CD4-positive, alpha-beta T cell treated with Interleukin-17A for 1 hour (primary cell): ENCODE data around the gene RBM25.
"Not testable (repeated sequence)": the region's sequence is repeated elsewhere in the genome, so short reads cannot be mapped to it uniquely, and the experiment has no call there.

Experiments
- DNase-seq: peaks from one replicate; pipeline ENCODE4 v3.0.0-alpha.2; 2020

The RBM25 gene

DNA sequence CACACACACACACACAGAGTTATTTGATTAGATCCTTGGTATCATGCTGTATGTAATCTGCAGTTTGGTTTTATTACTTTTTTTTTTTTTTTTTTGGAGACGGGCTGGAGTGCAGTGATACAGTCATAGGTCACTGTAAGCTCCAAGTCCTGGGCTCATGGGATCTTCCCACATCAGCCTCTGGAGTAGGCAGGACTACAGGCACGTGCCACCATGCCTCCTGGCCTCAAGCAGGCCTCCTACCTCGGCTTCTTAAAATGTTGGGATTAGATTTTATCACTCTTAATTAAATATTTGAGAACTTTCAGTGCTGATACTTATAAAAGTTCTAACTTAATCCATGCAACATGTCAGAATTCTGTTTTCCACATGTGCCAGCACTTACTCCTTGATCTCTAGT lies 46.7 kb downstream of the RBM25 start:
- DNase-seq, result no peak

DNA sequence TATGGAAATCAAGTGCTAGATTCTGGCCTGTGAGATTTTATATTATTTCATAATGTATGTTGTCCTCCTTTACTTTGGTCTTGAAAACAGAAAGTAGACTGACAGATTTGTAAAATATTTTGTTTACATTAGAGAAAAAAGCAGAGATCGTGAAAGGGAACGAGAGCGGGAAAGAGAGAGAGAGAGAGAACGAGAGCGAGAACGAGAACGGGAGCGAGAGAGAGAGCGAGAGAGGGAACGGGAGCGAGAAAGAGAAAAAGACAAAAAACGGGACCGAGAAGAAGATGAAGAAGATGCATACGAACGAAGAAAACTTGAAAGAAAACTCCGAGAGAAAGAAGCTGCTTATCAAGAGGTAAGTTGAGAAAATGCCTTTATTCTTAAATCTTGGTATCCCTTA lies 47.4 kb downstream of the RBM25 start:
- DNase-seq, result no peak

DNA sequence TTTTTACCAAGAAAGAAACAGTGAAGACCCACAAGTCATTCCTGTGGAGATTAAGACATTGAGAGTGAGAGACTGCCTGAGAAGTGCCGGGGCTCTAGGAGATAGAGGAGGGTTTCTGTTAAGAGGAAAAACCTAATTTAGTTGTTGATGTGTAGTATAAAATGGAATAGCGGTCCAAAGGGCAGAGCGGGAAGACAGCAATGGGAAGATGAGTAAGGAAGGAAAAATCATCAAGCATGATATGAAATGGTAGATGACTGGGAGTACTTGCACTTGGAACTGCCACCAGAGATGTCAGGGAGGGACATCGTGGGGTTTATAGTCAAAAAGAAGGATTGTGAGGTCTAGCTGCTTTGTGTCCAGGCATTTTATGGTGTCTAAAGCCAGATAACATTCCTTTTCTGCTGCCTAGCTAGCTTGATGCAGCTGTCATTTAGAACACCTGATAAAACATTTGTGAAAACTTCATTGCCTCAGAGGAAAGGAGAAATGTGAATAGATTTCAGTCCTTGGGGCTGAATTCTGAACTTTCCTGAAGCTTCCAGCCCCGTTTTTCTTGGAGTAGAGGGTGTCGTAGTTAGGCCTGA lies 57.8 kb downstream of the RBM25 start:
- DNase-seq, result no peak

DNA sequence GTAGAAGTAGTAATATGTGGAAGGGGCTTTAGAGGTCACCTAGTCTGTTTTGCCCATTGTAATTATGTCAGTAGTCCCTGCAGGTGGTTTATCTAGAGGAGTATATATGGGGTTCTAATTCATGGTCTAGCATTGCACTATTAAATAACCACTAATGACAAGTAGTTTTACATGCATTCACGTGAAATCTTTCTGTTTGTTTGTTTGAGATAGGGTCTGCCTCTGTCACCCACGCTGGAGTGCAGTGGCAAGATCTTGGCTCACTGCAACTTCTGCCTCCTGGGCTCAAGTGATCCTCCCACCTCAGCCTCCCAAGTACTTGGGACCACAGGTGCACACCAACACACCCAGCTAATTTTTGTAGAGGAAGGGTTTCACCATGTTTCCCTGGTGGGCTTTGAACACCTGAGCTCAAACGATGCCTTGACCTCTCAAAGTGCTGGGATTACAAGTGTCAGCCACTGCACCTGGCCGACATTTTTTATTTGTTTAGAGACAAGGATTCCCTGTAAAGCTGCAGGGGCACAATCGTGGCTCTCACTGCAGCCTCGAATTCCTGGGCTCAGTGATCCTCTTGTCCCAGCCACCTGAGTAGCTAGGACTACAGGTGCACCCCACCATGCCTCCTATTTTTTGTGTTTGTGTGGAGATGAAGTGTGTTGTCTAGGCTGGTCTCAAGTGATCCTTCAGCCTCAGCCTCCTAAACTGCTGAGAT lies 66.0 kb downstream of the RBM25 start:
- no peak for DNase-seq

DNA sequence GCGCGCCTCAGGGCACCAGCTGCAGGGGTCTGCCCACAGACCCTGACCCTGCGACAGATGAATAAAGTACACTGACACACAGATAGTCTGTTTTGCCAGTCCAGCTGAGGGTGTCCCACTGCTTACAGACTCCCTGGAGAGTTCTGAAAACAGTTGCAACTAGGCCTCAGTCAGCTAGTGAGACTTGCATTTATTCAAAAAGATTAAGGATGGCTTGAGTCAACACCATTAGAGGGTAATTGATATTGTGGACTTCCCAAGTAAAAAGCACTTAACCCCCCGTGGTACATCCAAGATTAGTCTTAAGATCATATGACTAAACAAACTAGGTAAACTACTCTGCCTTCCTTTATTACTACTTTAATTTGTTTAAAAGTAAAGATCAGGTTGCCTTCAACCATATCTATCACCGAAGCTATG lies 66.8 kb downstream of the RBM25 start:
- DNase-seq, result no peak

DNA sequence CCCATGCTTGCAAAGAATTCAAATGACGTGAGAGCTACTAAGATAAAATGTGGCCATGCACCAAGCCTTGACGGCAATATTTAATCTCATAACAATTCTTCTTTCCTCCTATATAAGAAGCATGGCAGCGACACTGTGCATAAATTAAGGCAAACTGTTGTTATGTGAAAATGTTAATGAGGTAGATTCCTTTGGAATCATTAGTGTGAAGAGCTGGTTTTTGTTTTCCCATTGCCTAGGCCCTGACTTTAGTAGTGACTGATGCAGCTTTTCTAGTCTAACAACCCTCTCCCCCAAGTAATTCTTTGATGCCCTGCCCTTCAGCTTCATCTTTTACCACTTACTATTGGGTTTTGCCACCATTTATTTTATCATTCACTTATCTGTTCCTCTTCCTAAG lies 67.4 kb downstream of the RBM25 start:
- no peak for DNase-seq

DNA sequence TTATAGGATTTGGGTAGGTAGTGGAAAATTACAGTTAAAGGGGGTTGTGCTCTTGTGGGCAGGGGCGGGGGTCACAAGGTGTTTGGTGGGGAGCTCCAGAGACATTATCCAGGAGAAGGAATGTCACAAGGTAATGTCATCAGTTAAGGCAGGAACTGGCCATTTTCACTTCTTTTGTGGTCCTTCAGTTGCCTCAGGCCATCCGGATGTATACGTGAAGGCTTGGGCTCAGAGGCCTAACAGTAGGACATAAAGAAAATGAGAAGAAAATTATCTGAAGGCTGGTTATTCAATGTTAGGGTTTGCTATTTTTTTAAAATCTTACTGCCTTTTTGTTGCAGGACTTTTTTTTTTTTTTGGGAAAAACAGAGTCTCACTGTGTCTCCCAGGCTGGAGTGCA lies 75.5 kb downstream of the RBM25 start:
- no peak for DNase-seq

DNA sequence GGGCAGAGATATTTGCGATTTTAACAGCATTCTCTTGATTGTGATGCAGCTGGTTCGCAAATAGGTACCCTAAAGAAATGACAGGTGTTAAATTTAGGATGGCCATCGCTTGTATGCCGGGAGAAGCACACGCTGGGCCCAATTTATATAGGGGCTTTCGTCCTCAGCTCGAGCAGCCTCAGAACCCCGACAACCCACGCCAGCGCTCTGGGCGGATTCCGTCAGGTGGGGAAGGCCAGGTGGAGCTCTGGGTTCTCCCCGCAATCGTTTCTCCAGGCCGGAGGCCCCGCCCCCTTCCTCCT lies 77.7 kb downstream of the RBM25 start:
- DNase-seq, result no peak

DNA sequence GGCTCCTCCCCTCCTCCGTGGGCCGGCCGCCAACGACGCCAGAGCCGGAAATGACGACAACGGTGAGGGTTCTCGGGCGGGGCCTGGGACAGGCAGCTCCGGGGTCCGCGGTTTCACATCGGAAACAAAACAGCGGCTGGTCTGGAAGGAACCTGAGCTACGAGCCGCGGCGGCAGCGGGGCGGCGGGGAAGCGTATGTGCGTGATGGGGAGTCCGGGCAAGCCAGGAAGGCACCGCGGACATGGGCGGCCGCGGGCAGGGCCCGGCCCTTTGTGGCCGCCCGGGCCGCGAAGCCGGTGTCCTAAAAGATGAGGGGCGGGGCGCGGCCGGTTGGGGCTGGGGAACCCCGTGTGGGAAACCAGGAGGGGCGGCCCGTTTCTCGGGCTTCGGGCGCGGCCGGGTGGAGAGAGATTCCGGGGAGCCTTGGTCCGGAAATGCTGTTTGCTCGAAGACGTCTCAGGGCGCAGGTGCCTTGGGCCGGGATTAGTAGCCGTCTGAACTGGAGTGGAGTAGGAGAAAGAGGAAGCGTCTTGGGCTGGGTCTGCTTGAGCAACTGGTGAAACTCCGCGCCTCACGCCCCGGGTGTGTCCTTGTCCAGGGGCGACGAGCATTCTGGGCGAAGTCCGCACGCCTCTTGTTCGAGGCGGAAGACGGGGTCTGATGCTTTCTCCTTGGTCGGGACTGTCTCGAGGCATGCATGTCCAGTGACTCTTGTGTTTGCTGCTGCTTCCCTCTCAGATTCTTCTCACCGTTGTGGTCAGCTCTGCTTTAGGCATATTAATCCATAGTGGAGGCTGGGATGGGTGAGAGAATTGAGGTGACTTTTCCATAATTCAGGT lies 78.3 kb downstream of the RBM25 start, which contains the start of gene PSEN1:
Gene PSEN1, plus strand, starts transcription at position 121 of the 839 bp plus-strand sequence. CDS start 11,513 bp downstream, outside the sequence.
- peak; percentile 99 for DNase-seq

DNA sequence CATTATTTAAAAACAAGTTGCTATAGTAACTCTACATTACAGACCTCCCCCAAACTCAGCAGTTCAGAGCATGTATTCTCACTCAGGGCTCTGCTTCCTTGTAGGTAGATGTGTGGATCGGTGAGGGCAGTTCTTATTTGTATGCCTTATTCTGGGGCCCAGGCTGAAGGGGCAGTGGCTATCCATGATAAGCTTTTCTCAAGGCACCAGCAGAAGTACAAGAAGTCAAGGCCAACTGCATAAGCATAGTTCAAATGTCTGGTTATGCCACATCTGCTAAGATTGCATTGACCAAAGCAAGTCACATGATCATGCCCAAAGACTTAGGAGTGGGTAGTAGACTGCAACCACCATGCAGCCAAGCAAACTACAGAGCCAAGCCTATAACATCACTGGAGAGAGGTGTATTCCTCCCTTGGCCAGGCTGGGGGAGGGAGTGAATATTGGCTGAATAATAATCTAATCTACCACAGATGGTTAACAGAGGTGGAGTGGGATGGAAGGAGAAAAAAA lies 82.5 kb downstream of the RBM25 start:
- DNase-seq, result no peak

DNA sequence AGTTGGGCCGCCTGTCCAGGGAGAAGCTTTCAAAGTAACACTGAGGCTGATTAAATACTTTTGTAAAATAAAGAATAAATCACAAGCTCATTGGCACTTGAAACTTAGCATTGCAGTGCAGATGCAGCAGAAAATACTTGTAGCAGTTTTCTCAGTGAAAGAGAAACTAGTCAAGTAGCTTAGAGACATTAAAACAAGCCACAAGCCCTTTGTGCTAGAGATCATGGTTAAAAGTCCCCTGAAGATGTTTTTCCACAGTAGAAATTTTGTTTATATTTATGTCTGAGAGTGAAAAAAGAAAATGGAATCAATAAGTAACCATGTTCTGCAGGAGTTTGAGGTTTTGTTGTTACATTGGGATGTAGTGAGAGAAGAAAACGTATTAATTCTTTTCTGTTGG lies 83.9 kb downstream of the RBM25 start:
- peak; percentile 12 for DNase-seq

DNA sequence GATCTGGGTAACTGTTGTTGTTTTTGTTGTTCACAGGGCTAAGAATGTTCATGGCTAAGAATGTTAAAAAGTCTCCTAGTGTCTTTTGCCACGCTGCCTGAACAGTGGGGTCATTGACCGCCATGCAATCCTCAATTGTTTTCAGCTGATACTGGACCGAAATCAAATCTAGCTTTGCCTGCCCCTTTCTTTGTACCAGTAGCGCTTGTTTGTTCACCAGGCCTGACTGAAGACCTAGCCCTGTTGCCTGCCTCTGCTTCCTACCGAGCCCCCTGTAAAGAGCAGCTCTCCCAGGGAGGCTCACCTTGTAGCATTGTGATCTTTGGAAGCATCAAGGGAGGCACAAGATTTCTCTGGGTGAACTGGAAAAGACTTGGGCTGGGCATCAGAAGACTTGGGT lies 84.7 kb downstream of the RBM25 start:
- no peak for DNase-seq

DNA sequence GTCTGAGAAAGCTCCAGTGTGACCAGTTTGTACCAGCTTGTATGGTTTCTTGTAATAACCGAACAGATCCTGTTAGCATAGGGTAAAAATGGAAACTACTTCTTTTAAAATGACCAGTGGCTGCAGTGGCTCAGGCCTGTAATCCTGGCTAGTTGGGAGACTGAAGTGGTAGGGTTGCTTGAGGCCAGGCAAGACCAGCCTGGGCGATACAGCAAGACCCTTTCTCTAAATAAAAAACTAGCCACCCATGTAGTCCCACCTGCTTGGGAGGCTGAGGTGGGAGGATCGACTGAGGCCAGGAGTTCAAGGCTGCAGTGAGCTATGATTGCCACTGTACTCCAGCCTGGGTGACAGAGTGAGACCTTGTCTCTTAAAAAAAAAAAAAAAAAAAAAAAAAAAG lies 85.3 kb downstream of the RBM25 start:
- no peak for DNase-seq

DNA sequence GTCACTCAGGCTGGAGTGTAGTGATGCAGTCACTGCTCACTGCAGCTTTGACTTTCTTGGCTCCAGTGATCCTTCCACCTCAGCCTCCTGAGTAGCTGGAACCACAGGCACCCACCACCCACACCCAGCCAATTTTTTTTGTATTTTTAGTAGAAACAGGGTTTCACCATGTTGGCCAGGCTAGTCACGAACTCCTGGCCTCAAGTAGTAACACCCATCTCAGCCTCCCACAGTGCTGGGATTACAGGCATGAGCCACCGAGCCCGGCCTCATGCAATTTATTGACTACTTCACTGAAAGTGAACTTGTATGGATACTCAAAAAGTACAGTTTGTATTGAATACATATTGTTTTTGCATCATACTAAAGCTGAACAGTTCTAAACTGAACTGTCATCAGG lies 87.0 kb downstream of the RBM25 start:
- DNase-seq, result no peak

DNA sequence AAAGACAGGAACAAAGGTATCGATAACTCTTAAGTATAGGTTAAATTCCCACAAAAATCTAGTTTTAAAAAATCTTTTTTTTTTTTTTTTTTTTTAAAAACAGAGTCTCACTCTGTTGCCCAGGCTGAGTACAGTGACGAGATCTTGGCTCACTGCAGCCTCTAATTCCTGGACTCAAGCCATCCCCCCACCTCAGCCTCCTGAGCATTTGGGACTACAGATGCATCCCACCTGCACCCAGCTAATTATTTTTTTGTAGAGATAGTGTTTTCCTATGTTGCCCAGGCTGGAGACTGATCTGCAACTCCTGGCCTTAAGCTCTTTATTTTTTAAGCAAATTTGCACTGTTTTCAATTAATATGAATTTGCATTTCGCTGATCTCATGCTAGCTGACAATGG lies 87.8 kb downstream of the RBM25 start:
- DNase-seq, result no peak

DNA sequence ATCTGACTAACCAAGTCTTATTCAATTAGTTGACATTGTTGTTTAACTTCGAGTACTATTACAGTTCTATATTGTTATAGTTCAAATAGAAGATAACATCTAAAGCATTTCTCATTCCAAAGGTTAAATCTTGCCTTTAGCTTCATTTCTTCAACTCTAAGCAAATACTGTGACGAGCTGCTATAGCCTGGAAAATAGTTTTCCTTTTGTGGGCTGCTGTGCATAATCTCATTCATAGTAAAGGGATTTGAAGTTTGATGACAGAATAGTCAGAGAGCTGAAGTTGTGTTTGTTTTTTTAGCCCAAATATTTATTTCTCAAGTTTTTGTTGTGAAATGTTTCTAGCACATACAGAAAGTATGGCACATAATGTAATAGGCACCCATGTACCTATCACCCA lies 91.4 kb downstream of the RBM25 start:
- no peak for DNase-seq

DNA sequence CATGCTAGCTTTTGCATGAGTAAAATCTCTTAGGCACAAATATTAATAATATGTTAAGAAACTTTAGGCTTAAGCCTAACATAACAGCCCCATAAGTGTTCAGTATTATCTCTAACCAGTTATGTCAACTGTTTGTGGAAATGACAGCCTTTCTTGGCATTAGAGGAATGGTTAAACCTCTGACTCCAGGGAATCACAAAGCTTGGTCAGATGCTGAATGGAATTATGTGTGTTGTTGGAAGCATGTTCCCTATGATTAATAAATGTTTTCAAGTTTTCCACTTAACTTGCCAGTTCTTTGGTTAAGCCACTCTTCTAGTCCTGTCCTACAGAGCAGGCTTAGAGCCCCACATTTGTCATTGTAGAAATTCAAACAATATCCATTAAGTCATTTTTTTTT lies 94.9 kb downstream of the RBM25 start:
- no peak for DNase-seq

DNA sequence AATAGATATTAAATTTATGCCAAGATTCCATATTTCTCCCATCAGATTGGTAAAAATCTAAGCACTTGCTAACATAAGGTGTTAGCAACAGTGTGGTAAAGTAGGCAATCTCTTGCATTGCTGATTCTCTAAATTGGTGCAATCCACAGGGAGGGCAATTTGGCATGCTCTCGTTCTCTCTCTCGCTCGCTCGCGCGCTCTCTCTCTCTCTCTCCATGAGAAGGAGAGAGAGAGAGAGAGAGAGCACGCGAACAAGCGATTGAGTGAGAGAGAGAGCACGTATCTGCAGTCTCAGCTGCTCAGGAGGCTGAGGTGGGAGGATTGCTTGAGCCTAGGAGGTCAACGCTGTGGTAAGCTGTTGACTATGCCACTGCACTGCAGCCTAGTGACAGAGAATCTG lies 103.9 kb downstream of the RBM25 start:
- DNase-seq, result no peak

DNA sequence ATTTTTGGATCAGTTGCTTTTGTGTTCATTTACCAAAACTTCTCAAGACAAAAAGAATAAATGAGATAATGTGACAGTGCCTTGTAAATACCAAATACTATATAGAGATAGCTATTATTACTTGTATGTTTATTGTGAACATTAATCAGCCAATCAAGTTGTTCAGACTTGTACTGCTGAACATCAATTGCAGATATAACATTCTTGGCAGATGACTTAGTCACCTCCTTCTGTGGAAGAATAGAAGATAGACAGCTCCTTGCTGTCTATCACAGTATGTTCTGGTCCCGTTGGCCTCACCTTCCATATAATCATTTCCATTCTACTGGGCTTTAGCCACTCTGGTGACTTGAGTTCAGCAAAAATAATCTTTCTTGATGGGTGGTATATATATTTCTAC lies 108.1 kb downstream of the RBM25 start:
- no peak for DNase-seq

DNA sequence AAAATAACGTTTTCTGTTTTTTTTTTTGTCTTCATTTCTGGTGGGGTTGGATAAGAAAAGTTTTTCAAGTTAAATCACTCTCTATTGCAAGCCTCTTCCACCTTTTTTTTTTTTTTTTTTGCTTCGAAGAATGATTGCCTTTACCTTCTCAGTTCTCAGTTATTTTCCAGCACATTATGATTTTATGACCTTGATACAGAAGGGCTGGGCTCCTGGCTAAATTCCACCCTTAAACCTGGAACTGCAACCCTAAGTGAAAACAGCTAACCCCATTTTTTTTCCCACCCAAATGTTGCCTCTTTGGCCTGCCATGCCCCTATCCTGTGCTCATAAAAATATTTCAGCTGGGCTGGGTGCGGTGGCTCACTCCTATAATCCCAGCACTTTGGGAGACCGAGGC lies 109.4 kb downstream of the RBM25 start:
- no peak for DNase-seq

DNA sequence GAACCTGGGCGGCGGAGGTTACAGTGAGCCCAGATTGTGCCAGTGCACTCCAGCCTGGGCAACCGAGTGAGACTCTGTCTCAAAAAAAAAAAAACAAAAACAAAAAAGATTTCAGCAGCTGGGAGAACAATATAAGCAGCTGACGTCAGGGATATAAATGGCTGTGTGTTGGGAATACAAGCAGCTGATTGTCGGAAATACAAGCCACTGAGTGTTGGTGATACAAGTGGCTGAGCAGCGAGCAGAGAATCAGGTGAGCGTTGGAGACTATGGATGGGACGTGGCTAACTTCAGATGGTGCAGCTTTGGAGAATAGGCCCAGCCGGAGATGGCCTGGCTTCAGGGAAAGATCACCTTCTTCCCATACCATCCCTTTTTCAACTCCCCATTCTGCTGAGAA lies 109.9 kb downstream of the RBM25 start:
- DNase-seq, result no peak

DNA sequence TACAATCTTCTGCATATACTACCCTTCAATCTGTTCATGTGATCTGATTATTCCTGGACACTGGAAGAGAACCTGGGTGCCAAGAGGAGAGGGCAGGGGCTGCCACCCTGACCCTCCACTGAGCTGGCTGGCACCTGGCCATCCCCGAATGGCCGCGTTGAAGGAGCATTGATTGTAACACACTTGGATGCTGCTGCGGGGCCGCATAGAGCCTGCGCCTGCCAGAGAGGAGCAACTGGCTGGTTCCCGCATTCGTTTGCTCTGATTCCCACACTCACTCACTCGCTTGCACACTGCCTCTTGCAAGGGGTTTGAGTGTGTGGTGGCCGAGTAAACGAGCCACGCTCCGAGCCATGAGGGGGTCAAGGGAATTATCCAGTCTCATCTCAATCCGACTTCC lies 110.4 kb downstream of the RBM25 start:
- DNase-seq, result no peak

DNA sequence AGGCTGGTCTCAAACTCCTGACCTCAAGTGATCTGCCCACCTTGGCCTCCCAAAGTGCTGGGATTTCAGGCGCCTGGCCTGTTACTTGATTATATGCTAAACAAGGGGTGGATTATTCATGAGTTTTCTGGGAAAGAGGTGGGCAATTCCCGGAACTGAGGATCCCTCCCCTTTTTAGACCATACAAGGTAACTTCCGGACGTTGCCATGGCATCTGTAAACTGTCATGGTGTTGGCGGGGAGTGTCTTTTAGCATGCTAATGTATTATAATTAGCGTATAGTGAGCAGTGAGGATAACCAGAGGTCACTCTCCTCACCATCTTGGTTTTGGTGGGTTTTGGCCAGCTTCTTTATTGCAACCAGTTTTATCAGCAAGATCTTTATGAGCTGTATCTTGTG lies 111.5 kb downstream of the RBM25 start:
- not testable (repeated sequence) for DNase-seq

DNA sequence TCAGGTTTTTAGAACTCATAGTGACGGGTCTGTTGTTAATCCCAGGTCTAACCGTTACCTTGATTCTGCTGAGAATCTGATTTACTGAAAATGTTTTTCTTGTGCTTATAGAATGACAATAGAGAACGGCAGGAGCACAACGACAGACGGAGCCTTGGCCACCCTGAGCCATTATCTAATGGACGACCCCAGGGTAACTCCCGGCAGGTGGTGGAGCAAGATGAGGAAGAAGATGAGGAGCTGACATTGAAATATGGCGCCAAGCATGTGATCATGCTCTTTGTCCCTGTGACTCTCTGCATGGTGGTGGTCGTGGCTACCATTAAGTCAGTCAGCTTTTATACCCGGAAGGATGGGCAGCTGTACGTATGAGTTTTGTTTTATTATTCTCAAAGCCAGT lies 112.4 kb downstream of the RBM25 start:
- no peak for DNase-seq
